D721Med (cell line): Measurements from ENCODE around the gene ECE1.
"Not testable (repeated sequence)": the region's sequence is repeated elsewhere in the genome, so short reads cannot be mapped to it uniquely, and the experiment has no call there.

Experiments used
- DNase-seq: peaks from one replicate; pipeline ENCODE4 v3.0.0; 2011; ENCODE audit warnings: low spot score; ENCODE audit not compliant: insufficient read length
- FAIRE-seq: peaks from 2 replicates; lab custom pipeline; 2011; peaks lifted over from hg19 to GRCh38; lab: Jason Lieb, UNC
- TF ChIP-seq, protein P1 (sequence below): IDR thresholded peaks from 2 replicates; pipeline ENCODE4 v1.5.1; 2012; ENCODE audit warnings: mild to moderate bottlenecking, control low read depth; ENCODE audit not compliant: insufficient read depth; ENCODE audit errors: missing control alignments

Gene ECE1

DNA sequence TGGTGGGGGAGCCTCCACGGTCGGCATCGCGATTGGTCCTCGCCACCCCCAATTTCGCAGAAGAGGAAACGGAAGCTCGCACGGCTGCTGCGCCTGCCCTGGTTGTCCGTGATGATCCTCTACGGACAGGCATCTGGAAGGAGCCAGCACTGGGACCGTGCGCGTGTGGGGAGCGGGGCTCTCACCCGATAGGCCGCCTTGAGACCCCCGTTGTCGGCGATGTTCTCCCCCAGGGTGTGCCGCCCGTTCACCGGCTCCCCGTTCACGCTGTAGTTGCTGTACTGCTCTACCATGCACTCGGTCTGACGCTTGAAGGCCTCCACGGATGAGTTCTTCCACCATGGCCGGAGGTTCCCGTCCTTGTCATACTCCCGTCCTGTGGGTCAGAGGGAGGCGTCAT is 65.2 kb downstream of the ECE1 start:
- no peak for FAIRE-seq
- TF ChIP-seq, protein P1, sequence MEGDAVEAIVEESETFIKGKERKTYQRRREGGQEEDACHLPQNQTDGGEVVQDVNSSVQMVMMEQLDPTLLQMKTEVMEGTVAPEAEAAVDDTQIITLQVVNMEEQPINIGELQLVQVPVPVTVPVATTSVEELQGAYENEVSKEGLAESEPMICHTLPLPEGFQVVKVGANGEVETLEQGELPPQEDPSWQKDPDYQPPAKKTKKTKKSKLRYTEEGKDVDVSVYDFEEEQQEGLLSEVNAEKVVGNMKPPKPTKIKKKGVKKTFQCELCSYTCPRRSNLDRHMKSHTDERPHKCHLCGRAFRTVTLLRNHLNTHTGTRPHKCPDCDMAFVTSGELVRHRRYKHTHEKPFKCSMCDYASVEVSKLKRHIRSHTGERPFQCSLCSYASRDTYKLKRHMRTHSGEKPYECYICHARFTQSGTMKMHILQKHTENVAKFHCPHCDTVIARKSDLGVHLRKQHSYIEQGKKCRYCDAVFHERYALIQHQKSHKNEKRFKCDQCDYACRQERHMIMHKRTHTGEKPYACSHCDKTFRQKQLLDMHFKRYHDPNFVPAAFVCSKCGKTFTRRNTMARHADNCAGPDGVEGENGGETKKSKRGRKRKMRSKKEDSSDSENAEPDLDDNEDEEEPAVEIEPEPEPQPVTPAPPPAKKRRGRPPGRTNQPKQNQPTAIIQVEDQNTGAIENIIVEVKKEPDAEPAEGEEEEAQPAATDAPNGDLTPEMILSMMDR, result no peak
- no peak for DNase-seq

DNA sequence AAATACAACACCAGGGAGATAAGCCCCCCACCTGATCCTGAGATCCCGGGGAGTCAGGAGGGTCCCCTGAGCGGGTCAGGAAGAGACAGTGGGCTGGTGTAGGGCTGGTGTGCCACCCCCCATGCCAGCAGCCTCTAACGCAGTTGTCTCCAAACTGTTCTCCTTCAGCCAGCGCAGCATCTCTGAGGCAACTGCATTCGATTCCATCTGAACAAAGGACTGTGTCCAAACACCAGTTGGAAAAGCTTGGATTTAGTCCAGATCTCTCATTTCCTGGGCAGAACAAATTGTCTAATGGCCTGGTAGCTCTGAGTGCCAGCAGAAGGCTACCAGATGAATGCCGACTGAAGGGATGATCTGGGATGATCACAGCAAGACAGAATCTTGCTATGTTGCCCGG is 69.4 kb downstream of the ECE1 start:
- DNase-seq (no peak), FAIRE-seq (no peak)
- TF ChIP-seq, protein P1, result no peak

DNA sequence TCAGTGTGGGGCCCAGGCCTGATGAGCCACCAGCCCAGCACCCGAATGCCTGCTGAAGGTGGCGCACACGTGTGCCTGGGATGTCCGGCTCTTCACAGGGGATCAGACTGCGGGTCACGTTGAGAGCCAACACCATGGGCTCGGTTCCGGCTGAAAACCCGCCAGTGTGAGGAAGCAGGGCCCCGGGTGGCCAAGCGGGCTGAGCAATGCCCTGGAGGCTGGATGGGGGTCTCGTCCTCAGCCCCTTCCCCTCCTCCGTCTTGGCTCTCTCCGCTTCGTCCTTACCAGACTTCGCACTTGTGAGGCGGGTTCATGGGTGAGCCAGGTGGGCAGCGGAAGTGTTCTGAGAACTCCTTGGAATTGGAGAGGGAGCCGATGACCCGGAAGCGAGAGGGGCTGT is 70.6 kb downstream of the ECE1 start:
- no peak for FAIRE-seq
- TF ChIP-seq, protein P1, result no peak

DNA sequence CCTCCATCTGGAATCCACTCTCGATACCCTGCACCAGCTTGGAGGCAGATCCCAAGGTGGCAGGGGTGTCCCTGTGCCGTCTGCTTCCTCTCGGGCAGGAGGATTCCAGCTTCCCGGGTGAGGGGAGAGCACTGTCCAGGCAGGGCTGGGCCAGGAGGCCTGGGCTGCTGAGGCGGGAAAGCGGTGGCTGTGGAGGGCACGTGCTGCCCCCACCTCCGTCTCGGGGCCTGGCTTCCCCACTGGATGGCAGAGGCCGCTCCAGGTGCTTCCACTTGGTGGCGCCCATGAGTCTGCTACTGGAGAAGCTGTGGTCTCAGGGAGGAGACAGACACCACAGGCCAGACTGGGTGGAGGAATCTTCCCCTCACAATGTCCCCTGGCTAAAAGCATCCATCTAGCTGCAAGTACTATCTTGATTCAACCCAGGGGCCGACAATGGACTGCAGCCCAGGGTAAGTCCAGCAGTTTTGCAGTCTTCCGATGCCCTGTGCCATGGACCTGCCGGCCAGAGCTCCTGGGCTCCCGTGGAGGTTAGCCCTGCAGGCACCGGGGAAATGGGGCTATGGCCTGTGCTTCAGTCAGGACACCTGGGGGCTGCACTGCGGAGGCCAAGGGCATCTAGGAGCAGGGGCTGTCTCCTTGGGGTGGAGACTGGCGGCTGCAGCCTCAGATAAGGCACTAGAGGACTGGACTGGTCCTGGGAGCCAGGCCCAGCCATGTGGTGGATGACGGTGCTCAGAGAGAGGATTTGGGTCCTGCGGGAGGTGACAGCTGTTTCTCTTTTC is 72.3 kb downstream of the ECE1 start:
- no peak for FAIRE-seq

More for the DNA sequence above, 70.6 kb downstream of the ECE1 start:
- no peak for DNase-seq

DNA sequence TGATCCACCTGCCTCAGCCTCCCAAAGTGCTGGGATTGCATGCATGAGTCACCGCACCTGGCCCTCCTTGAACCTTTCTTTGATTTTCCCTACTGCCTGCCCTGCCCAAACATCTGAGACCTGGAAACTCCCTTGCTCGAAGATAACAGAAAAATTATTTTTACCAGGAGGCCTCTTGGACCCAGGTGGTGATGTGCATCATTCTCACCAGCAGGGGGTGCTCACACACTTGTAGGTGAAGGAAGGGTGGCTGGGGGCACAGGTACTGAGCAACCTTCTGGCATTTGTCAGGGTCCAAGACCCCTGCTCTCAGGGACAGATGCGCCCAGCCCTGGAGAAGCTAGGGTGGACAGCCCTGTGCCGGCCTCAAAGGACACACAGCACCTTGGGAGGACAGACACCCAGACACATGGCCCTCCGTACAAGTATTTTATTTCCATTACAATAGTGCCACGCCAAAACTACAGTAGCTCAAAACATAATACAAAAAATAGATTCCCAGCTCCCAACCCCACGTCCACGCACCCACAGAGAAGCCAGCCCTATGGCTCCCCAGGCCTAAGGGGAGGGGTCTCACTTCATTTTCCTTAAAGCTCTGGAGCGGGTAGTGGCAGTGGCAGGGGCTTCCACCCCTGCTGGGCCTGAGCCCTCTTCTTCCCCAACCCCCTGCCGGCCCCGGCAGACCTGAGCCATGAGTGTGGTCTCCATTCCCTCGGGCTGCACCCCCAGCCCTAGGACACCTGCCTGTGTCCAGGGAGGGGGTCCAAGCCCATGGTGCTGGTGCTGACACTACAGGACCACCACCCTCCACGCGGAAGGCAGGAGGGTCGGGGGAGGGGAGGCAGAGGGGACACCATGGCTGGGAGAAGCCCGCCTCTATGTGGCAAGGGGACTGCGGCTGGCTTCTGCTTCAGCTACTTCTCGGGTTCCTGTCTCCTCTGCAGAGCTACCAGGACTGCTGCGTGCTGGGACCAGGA is 73.1 kb downstream of the ECE1 start:
- FAIRE-seq, result no peak
- TF ChIP-seq, protein P1, result peak; percentile 63

More for the DNA sequence above, 72.3 kb downstream of the ECE1 start:
- TF ChIP-seq, protein P1, result no peak
- no peak for DNase-seq

DNA sequence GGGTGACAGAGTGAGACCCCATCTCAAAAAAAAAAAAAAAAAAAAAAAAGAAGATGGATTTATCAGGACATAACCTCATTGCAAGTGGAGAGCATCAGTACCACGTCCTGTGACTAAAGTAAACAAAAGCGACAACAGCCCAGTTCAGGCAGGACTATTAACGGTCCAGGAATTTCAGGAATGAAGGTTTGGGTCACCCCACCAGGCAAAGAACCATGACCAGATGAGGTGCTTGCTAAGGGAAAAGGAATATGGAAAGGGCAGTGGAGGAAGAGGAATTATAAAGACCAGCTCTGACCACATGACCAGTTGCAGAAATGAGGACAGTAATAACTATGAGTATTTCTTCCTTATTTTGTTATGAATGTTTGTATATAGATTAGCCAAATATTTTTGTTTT is 78.1 kb downstream of the ECE1 start:
- DNase-seq, result no peak
- TF ChIP-seq, protein P1, result no peak
- no peak for FAIRE-seq

More for the DNA sequence above, 73.1 kb downstream of the ECE1 start:
- no peak for DNase-seq

DNA sequence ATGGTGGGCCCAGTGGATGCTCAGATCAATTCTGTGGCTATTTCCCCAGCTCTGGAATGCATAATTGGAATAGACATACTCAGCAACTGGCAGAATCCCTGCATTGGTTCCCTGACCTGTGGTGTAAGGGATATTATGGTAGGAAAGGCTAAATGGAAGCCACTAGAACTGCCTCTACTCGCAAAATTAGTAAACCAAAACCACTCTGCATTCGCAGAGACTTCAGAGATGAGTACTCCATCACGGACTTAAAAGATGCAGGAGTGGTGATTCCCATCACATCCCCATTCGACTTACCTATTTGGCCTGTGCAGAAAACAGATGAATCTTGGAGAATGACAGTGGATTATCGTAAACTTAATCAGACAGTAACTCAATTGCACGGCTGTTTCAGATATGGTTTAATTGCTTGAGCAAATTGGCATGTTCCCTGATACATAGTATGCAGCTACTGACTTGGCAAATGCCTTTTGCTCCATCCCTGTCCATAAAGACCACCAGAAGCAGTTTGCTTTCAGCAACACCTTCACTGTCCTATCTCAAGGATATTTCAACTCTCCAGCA is 82.0 kb downstream of the ECE1 start:
- not testable (repeated sequence) for FAIRE-seq, DNase-seq
